Smooth muscle cell of the brain vasculature (primary cell): ENCODE data around the gene SCARB2.

Source experiments
- DNase-seq: peaks from one replicate; pipeline ENCODE4 v3.0.0-alpha.2; 2012; ENCODE audit warnings: low read depth, low spot score

The SCARB2 gene

GRCh38 chr4:76199664-76200211 is 13.9 kb downstream of the SCARB2 start:
- DNase-seq: no peak

DNA sequence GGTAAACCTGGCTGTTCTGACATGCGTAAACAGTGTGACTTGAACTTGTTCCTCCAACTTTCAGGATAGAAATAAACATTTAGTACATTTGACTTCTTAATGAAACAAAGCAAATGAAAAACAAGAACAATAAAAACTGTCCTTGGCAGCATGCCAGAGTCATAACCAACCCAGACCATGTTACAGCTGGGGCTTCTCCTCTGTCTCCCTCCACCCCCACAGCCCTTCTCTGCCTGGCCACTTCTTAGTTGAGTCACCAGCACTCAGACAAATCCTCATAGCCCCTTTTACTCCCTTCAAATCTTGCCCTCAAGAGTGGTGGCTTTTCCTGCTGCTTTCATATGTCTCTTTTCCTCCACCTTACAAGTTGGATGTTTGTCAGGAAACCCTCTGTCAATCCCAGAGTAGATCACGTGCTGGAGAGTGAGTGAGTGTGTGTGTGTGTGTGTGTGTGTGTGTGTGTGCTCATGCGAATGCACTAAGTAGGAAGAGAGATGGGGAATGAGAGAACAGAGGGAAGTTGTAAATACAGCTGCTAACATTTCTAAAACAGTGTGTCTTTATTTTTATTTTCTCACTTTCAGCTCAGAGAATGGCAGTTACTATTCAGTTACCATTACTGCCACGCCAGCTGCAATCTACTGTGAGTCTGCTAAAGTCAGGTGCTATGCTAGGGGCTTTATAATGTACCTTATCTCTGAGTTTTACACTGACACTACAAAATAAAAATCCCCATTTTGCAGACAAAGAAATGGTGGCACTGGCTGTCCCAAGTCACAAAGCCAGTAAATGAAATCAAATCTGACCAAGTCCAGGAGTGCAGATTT is 15.0 kb downstream of the SCARB2 start:
- no peak for DNase-seq

GRCh38 chr4:76197971-76198410 is 15.6 kb downstream of the SCARB2 start:
- DNase-seq: no peak

DNA sequence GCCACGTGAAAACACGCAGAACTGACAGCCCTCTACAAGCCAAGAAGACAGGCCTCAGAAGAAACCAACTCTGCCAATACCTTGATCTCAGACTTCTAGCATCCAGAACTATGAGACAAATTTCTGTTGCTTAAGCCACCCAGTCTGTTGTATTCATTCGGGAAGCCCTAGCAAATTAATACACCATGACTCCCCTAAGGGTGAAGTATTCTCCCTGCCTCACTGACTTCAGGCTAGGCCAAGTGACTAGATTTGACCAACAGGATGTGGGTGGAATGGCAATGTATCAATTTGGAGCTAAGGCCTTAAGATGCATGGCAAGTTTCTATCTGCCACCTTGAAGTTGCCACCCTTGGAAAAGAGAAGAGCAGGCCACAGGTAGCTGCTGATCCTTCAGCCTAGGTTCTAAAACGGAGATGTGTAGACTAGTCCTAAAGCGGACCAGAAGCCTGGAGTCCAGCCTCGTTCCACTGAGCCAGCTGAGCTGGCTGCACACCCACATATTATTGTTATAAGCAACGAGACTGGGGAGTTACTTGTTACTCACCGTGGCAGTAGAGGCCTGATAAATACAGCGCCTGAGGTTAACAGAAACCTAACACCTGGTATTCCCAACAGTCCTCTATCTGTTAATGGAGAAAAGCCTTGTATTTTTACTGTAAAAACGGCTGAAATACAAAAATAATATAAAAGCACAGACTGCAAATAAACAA is 16.4 kb downstream of the SCARB2 start:
- no peak for DNase-seq

DNA sequence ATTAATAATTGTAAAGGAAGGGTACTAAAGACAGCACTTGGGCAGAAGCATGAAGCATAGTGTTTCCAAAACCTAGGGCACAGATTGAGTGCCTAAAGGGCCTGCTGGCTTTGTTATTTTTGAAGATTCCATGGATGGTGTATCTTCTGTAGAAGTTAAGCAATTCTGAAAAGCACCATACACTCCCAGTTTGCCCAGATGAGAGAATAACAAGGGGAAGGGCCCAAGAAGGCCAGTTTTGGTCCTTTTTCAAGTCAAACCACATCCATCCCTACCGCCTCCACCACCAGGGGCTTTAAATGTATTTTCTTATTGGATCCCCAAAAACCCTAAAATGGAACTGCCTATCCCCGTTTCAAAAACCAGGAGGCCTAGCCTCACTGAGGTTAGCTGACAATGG is 17.2 kb downstream of the SCARB2 start:
- no peak for DNase-seq

DNA sequence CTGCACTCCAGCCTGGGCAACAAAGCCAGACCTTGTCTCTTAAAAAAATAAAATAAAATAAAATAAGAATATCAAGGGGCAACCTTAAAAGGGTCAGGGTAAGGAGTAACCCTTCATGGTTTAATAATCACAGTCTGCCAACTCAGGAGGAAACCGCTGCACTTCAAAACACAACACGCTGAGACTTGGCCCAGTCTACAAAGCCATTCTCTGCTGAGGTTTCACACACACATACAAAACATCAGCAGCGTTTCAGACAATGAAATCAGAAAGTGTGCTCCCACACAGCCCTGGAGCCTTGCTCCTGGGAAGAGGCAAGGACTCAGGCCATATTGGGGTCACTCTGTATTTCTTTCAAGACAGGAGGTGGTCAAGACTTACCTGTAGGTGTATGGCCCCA is 18.3 kb downstream of the SCARB2 start:
- DNase-seq: no peak

DNA sequence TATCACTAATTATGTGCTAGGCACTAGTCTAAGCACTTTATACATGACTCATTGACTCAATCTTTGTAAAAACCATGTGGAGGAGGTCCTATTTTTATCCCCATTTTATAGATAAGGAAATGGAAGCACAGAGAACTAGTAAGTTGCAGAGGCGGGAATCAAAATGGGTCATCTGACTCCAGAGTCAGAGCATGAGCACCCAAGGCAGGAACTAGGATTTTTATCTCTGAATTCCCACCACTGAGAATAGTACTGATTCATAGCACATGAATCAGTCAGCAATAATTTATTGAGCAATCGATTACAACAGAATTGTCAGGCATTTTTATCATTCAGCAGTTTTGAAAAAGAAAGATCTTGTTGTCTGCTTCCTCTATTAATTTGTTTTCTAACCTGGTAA is 19.3 kb downstream of the SCARB2 start:
- no peak for DNase-seq

DNA sequence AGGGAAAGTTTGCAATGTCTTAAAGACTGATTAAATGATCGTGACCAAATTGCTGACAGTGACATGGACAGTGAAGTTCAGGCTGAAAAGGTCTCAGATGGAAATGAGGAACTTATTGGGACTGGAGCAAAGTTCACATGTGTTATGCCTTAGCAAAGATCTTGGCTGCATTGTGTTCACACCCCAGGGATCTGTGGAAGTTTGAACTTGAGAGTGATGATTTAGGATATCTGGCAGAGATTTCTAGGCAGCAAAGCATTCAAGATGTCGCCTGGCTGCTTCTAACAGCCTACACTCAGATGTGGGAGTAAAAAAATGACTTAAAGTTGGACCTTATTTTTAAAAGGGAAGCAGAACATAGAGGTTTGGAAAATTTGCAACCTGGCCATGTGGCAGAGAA is 21.4 kb downstream of the SCARB2 start:
- DNase-seq: no peak

- DNase-seq: no peak
Observed at GRCh38 chr4:76188557-76188956, 25.1 kb downstream of the SCARB2 start.

- DNase-seq: no peak
Observed at GRCh38 chr4:76188149-76188548, 25.5 kb downstream of the SCARB2 start.

DNA sequence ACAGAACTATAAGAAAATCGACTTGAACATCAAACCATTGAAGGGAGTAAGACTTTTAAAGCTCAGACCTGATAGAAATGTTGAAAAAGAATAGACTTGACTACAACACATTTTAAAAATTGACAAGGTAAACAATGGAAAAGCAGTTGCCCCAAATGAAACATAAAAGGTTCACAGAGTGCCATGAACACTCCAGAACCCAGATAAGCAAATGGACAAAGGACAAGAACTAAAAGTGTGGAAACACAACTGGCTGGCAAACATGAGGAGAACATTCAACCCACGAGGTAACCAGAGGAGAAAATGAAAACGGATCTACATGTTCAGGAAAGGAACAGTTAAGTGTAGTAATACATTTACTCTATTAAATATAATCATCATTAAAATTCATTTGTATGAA is 26.5 kb downstream of the SCARB2 start:
- no peak for DNase-seq

- DNase-seq: no peak
Observed at GRCh38 chr4:76182463-76182862, 31.2 kb downstream of the SCARB2 start.

GRCh38 chr4:76179398-76180318 is 34.0 kb downstream of the SCARB2 start:
- peak; percentile 59 for DNase-seq

GRCh38 chr4:76178296-76178695 is 35.3 kb downstream of the SCARB2 start:
- DNase-seq: no peak

DNA sequence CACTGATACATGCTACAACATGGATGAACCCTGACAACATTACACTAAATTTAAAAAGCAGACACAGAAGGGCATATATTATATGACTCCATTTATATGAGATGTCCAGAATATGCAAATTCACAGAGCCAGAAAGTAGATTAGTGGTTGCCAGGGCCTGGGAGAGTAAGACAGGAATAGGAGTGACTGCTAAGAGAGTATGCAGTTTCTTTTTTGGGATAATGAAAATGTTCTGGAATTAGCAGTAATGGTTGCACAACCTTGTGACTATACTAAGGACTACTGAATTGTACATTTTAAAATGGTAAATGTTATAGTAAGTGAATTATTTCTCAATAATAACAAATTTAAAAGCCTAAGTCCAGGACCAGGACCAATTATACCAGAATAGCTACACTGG is 35.9 kb downstream of the SCARB2 start:
- DNase-seq: no peak

DNA sequence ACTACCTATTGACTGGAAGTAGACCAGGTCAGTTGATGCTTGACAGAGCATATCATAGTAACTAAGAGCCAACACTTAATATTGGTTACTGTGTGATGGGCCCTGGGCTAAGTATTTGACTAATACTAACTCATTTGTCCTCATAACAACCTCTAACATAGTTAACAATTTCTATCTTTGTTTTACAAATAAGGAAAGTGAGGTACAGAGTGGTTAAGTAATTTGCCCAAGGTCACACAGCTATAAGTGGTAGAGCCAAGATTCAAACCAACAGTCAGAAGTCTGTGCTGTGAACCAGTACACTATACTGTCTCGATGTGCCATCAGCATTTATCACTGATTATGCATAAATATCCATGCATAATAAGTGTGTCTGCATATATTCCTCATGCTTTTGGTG is 38.3 kb downstream of the SCARB2 start:
- no peak for DNase-seq

DNA sequence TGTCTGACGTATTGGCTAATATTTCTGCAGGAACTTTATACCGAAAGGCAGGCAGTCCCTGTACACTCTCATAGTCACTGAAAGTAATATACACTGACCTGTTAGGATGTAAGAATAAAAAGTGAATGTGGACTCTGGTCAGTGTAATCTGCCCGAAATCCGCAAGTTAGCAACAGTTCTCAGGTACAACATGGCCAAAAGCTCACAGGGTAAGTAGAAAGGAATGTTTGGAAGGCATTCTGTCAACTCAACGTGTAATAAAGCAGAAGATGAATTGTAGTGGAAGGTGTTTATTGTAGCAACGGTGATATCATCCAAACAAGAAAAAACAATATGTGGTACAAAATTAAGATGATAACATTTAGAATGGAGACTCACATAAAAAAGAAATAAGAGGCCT is 39.4 kb downstream of the SCARB2 start:
- DNase-seq: no peak

DNA sequence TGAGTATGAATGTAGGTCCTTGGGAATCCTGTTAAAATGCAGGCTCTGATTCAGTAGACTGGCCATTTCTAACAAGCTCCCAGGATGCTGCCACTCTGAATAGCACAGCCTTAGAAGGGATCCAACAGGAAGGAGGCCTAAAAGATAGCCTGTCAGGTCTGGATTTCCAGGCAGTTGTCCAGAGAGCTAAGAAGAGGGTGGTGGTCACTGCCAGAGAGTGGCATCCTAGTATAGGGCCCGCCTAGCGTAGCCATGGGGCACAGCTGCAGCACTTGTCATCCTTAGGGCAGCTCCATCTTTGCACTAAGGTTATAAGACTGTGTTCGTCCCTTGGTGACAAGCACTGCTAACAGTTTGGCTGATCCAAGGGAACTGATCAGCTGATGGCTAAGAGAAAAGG is 44.9 kb downstream of the SCARB2 start:
- no peak for DNase-seq

DNA sequence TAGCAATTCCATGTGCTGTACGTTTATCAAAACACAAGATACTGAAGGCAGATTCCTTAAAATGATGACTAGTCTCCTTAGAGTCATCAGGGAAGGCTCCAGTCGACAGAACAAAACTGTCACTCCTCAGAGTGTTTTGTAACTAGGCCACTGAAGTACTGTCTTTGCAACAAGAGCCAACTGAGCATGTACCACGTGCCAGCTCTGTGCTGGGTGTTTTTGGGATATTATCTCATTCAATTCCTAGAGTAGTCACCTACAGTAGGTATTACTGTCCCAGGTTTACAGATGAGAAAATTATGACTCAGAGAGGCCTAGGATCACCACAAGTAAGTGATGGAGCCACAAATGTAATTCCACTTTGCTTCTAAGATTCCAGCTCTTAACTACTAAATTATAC is 47.1 kb downstream of the SCARB2 start:
- DNase-seq: no peak

DNA sequence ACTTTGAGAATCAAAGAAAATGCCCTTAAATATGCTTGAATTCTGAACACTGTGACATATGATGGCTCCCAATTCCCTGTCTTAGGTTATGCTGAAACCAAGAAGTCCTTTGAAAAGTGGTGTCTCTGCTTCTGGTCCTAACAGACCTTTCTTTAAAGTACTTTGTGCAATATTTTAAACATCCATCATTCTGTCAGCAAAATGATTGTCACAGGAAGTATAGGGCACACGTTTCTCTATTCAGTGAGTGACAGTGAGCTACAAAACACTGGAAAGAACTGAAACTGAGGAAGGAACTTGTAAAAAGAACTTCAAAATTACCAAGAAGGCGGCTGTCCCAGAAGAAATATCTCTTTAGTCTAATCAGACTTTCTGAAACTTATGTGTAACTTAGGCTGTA is 53.3 kb downstream of the SCARB2 start:
- no peak for DNase-seq

- DNase-seq: no peak
Observed at GRCh38 chr4:76156635-76157034, 57.0 kb downstream of the SCARB2 start.

DNA sequence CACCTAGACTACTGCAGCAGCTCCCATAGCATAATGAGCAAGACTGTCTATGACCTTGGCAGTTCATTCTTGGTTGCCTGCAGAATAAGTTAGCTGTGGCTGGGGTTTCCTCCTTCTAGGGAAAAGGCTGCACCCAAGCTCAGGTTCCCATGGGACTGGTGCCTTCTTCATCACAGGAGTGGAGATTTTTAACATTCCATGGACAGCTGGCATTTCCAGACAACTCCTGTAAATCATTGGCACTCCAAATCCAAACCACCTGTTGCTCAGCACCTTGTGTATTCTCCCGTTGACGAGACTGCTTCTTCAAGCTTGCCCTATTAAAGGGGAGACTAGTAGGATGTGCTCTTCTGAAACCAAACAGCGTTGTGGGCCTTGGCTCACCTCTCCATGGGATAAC is 57.6 kb downstream of the SCARB2 start:
- no peak for DNase-seq
